HFFc6 (cell line): Measurements from ENCODE around the gene BCR. TPM values are rescaled to one million over a fixed set of nuclear protein-coding genes. Genes with fewer than 3 reads are reported as not detected.

Experiments
- DNase-seq: peaks from one replicate; pipeline ENCODE4 v3.0.0-alpha.2; 2018
- H3K27ac Mint-ChIP-seq: 2 replicates; pipeline ENCODE4 v1.8.0; 2020; ENCODE audit warnings: mild to moderate bottlenecking, mixed read lengths
- H3K27me3 Mint-ChIP-seq: 2 replicates; pipeline ENCODE4 v1.8.0; 2021; ENCODE audit warnings: mild to moderate bottlenecking, moderate library complexity, mixed read lengths; ENCODE audit not compliant: insufficient read depth
- H3K36me3 Mint-ChIP-seq: 2 replicates; pipeline ENCODE4 v1.8.0; 2021; ENCODE audit warnings: low read depth, mixed read lengths
- H3K4me1 Mint-ChIP-seq: 2 replicates; pipeline ENCODE4 v1.8.0; 2020; ENCODE audit warnings: low read depth, mixed read lengths
- H3K4me3 Mint-ChIP-seq: 2 replicates; pipeline ENCODE4 v1.8.0; 2020; ENCODE audit warnings: mild to moderate bottlenecking, moderate library complexity, mixed read lengths
- H3K9me3 Mint-ChIP-seq: 2 replicates; pipeline ENCODE4 v1.8.0; 2020; ENCODE audit warnings: mild to moderate bottlenecking, mixed read lengths
- total RNA-seq, 6 experiments: library from RNA; stranded (reverse); fragmentation: NEBNext Ultra II Directional; extraction: Animal tissue kit (Norgen Biotek cat#: 25700); gene quantifications; 2 replicates in 1 of 6; 3 replicates in 5 of 6; pipeline ENCODE4 v1.2.3, GENCODE V29; 2021
- TF ChIP-seq, protein P1 (sequence below): fragments of 200-600 bp; sonication (generic); IDR thresholded peaks from 2 replicates; pipeline ENCODE4 v1.5.0; 2021; ENCODE audit warnings: antibody characterized with exemption, mild to moderate bottlenecking

The BCR gene
- total RNA-seq, 6 experiments from 2014 or later, result 28.0 to 41.3 (median 31.3) TPM

DNA sequence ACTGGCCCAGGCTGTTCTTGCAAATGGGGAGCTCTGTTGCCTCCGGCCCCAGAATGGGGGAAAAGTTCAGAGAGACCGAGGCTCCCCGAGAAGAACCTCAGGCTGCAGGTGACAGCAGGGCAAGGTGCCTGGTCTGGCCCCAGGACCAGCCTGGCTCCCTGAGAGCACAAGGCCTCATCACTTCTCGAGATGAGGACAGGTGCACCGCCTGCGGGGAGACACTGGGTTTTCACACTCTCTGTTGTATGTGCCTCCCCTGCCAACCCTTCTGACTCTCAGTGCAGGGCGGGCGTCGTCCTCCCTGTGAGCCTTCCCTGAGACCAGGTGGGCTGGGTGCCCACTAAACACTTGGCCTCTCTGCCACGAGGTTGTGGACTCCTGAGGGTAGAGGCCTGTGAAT is 102.2 kb downstream of the BCR start:
- TF ChIP-seq, protein P1, sequence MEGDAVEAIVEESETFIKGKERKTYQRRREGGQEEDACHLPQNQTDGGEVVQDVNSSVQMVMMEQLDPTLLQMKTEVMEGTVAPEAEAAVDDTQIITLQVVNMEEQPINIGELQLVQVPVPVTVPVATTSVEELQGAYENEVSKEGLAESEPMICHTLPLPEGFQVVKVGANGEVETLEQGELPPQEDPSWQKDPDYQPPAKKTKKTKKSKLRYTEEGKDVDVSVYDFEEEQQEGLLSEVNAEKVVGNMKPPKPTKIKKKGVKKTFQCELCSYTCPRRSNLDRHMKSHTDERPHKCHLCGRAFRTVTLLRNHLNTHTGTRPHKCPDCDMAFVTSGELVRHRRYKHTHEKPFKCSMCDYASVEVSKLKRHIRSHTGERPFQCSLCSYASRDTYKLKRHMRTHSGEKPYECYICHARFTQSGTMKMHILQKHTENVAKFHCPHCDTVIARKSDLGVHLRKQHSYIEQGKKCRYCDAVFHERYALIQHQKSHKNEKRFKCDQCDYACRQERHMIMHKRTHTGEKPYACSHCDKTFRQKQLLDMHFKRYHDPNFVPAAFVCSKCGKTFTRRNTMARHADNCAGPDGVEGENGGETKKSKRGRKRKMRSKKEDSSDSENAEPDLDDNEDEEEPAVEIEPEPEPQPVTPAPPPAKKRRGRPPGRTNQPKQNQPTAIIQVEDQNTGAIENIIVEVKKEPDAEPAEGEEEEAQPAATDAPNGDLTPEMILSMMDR, result no peak
- no peaks in the 10 kb centered on the region for H3K9me3 Mint-ChIP-seq
- DNase-seq, result no peak
- H3K27me3 Mint-ChIP-seq, result peaks cover 5% of the 10 kb centered on the region
- peaks cover 17% of the 10 kb centered on the region for H3K4me1 Mint-ChIP-seq
- no peak overlapping the region; the same call in 1 of the 2 replicates for H3K27ac Mint-ChIP-seq
- H3K36me3 Mint-ChIP-seq, result no peaks in the 10 kb centered on the region; the same call in 1 of the 2 replicates
- H3K4me3 Mint-ChIP-seq, result no peak overlapping the region

DNA sequence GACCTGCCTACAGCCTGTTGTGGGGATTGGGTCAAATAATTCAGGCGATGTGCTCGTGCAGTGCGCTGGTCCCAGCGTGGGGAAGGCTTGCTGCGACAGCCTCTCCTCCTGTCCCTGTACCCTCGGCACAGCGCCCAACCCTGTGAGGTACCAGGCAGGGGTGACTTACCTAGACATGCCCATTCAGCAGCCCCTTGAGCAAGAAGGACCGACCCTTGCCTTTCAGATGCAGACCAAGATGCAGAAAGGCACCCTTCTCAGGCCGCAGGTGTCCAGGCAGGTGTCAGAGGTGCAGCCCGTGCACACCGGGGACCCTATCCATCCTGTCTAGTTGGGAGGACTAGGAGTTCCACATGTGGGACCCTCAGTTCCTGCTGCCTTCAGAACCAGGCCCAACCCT is 102.7 kb downstream of the BCR start:
- Mint-ChIP-seq H3K4me3 (no peak overlapping the region), H3K9me3 (no peaks in the 10 kb centered on the region), H3K36me3 (no peaks in the 10 kb centered on the region; the same call in 1 of the 2 replicates), H3K4me1 (peaks cover 16% of the 10 kb centered on the region), H3K27me3 (peaks cover 5% of the 10 kb centered on the region), H3K27ac (peak overlapping the region; percentile 45; the same call in 1 of the 2 replicates)
- TF ChIP-seq, protein P1, result no peak
- DNase-seq, result no peak

DNA sequence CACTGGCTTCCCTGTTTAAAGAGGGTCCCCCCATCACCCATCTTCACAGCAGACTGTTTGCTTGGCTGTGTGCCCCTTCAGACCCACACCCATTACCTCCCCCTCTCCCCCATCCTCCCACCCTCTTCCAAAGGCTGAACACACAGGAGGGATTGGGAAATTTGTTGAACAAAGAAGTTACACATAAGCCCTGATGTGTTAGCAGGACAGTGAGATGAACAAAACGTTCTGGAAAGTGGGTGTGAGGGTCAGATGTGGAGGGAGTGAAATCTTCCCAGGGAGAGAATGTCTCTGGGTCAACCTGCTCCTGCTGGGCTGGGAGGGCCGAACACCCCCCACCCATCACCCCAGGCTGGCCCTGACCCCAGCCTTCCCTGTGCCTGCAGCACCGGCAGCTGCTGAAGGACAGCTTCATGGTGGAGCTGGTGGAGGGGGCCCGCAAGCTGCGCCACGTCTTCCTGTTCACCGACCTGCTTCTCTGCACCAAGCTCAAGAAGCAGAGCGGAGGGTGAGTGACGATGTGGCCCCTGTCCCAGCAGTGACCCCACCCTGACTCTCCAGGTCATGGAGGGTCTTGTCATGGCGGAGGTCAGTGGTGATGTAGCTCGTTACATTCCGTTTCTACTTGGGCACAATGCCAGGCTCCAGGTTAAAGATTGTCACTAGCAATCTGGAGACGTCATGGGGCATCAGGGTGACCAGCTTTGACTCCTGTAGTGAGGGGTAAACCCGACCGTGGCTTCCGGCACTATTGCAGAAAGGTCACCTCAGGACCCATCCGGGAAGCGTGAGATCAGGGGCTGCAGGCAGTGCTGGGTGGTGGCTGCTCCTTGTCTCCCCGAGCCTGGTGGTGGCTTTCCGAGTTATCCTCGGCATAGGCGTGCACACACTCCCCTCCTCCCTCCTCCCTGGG is 103.5 kb downstream of the BCR start:
- TF ChIP-seq, protein P1, result no peak
- DNase-seq, result no peak
- Mint-ChIP-seq H3K36me3 (no peaks in the 10 kb centered on the region; the same call in 1 of the 2 replicates), H3K4me1 (peaks cover 16% of the 10 kb centered on the region), H3K27ac (no peak overlapping the region), H3K4me3 (no peak overlapping the region), H3K9me3 (no peaks in the 10 kb centered on the region), H3K27me3 (peaks cover 5% of the 10 kb centered on the region)

DNA sequence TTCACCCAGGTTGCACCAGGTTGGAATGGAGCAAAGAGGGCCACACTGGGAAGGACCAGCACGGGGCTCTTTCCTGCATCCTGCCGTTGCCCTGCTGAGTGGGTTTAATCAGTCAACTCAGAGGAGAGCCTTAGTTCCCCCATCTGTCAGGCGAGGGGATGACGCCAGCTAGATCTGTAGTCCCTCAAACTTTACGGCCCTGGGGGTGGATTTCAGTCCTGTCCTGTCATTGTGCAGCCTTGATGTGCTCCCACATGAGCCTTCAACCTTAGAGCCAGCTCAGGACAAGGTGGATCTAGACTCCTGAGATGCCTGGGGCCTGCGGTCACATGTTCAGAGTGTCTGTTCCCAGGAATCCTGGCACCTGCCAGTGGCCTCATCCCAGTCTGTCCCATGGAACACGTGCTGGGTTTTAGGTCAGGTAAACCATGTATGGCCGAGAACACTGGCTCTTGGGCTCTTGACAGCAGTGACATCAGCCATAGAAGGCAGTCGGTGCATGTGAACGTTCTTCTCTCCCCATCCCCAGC is 104.3 kb downstream of the BCR start:
- DNase-seq, result no peak
- Mint-ChIP-seq H3K36me3 (no peaks in the 10 kb centered on the region; the same call in 1 of the 2 replicates), H3K9me3 (no peaks in the 10 kb centered on the region), H3K27ac (no peak overlapping the region), H3K27me3 (peaks cover 5% of the 10 kb centered on the region), H3K4me1 (peaks cover 16% of the 10 kb centered on the region), H3K4me3 (no peak overlapping the region)
- TF ChIP-seq, protein P1, result no peak

DNA sequence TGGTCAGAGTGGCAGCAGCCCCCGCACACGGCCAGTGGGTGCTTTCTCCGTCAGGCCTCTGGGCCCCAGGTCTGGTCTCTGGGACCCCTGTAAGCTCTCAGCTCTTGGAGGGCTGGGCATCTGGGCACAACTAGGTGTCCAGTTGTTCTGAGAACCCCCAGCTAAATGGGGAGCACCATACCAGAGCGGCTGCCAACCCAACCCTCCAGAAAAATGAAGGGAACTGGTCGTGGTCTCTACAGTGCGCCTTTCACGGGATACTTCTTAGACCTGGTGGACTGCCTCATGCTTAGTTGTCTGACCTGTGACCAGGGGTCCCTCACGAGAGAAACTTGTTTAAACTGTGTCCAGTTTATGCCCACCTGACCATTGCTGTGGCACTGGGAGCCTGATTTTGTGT is 104.9 kb downstream of the BCR start:
- Mint-ChIP-seq H3K36me3 (peaks cover 4% of the 10 kb centered on the region), H3K27me3 (peaks cover 5% of the 10 kb centered on the region), H3K9me3 (no peaks in the 10 kb centered on the region), H3K4me3 (no peak overlapping the region), H3K4me1 (peaks cover 21% of the 10 kb centered on the region), H3K27ac (no peak overlapping the region)
- TF ChIP-seq, protein P1, result no peak
- DNase-seq, result no peak
